WERI-Rb-1 (cell line): ENCODE measurements around the gene ITM2A.

Source experiments
- DNase-seq: peaks from one replicate; pipeline ENCODE4 v3.0.0-alpha.2; 2020
- H3K27ac ChIP-seq: fragments of 250-450 bp; sonication (Bioruptor Pico); 2 replicates; pipeline ENCODE4 v1.5.1; 2020; ENCODE audit warnings: mild to moderate bottlenecking, moderate library complexity
- H3K27me3 ChIP-seq: fragments of 250-450 bp; sonication (Bioruptor Pico); 2 replicates; pipeline ENCODE4 v1.5.1; 2021; ENCODE audit warnings: mild to moderate bottlenecking, low read depth, moderate library complexity; ENCODE audit not compliant: insufficient read depth, severe bottlenecking
- H3K36me3 ChIP-seq: fragments of 250-450 bp; sonication (Bioruptor Pico); 2 replicates; pipeline ENCODE4 v1.5.1; 2020; ENCODE audit warnings: mild to moderate bottlenecking, moderate library complexity
- H3K4me3 ChIP-seq: 2 replicates; pipeline ENCODE4 v1.5.1; 2011; ENCODE audit warnings: low read depth, mild to moderate bottlenecking, control low read depth, low read length
- H3K9me3 ChIP-seq: fragments of 250-450 bp; sonication (Bioruptor Pico); 2 replicates; pipeline ENCODE4 v1.5.1; 2021; ENCODE audit warnings: mild to moderate bottlenecking, moderate library complexity; ENCODE audit not compliant: severe bottlenecking
- TF ChIP-seq, protein P1 (sequence below): IDR thresholded peaks from 2 replicates; pipeline ENCODE4 v1.5.1; 2011; ENCODE audit warnings: low read depth, mild to moderate bottlenecking, control low read depth, inconsistent platforms, low read length

The ITM2A gene

GRCh38 chrX:79366873-79367749, at the start of gene ITM2A:
ITM2A (minus strand) TSS chrX:79367334; CDS start chrX:79367215, 119 bp downstream.
- Histone ChIP-seq H3K27ac (no peak within 1 kb of the TSS), H3K4me3 (no peak within 1 kb of the TSS), H3K27me3 (peaks cover 42% of the 10 kb centered on the region), H3K9me3 (no peaks in the 10 kb centered on the region), H3K36me3 (no peaks in the 10 kb centered on the region)
- no peak for DNase-seq
- TF ChIP-seq, protein P1, sequence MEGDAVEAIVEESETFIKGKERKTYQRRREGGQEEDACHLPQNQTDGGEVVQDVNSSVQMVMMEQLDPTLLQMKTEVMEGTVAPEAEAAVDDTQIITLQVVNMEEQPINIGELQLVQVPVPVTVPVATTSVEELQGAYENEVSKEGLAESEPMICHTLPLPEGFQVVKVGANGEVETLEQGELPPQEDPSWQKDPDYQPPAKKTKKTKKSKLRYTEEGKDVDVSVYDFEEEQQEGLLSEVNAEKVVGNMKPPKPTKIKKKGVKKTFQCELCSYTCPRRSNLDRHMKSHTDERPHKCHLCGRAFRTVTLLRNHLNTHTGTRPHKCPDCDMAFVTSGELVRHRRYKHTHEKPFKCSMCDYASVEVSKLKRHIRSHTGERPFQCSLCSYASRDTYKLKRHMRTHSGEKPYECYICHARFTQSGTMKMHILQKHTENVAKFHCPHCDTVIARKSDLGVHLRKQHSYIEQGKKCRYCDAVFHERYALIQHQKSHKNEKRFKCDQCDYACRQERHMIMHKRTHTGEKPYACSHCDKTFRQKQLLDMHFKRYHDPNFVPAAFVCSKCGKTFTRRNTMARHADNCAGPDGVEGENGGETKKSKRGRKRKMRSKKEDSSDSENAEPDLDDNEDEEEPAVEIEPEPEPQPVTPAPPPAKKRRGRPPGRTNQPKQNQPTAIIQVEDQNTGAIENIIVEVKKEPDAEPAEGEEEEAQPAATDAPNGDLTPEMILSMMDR = no peak

DNA sequence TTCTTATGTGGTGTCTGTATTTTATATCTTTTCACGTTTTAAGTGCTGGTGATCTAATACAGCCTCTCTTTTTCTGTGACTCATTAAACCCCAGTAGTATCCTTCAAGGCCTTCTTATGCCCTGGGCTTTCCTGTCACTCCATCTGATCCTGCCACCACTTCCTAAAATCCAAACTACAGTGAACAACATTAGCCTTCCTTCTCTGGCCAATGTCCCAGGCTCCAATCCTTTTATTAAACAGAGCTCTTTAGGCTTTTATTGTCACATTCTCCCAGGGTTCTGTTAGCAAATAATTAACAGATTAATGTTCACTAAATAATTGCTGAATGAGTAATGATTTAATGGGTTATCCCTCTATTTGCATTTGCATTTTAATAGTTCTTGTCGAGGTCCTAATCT, 47.9 kb upstream of the ITM2A start:
- TF ChIP-seq, protein P1 = no peak
- H3K36me3 ChIP-seq = no peaks in the 10 kb centered on the region
- no peak overlapping the region for H3K4me3 ChIP-seq
- no peak for DNase-seq
- H3K27ac ChIP-seq = no peak overlapping the region
- H3K27me3 ChIP-seq = peaks cover 18% of the 10 kb centered on the region
- H3K9me3 ChIP-seq = no peaks in the 10 kb centered on the region

DNA sequence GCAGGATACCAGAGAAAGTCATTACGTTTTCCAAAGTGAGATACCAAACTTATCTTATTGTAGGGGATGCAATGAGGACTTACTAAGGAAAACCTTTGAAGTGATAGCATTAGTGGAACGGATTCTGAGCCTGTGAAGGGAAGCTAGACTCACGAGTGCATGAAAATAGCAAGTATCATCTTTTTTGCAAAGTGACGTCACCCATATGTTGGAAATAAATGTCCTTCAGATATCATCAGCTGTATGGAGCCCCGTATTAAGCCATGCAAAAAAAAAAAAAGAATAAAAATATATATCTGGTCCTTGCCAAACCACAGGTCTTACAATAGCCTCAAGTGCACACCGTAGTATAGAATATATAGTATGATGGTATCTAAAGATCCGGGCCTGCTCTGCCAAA, 46.8 kb upstream of the ITM2A start:
- H3K27ac ChIP-seq = no peak overlapping the region

GRCh38 chrX:79412972-79413371, 45.8 kb upstream of the ITM2A start:
- Histone ChIP-seq H3K9me3 (no peaks in the 10 kb centered on the region), H3K36me3 (no peaks in the 10 kb centered on the region), H3K4me3 (no peak overlapping the region), H3K27ac (no peak overlapping the region), H3K27me3 (peaks cover 21% of the 10 kb centered on the region)
- DNase-seq = no peak
- TF ChIP-seq, protein P1 = no peak

More for the DNA sequence above, 46.8 kb upstream of the ITM2A start:
- DNase-seq = no peak
- TF ChIP-seq, protein P1 = no peak
- Histone ChIP-seq H3K36me3 (no peaks in the 10 kb centered on the region), H3K27me3 (peaks cover 16% of the 10 kb centered on the region), H3K9me3 (no peaks in the 10 kb centered on the region), H3K4me3 (no peak overlapping the region)

GRCh38 chrX:79412166-79412565, 45.0 kb upstream of the ITM2A start:
- no peak for DNase-seq
- Histone ChIP-seq H3K4me3 (no peak overlapping the region), H3K9me3 (no peaks in the 10 kb centered on the region), H3K36me3 (no peaks in the 10 kb centered on the region), H3K27ac (no peak overlapping the region), H3K27me3 (peaks cover 27% of the 10 kb centered on the region)
- TF ChIP-seq, protein P1 = no peak
